Glutamatergic neuron (in vitro differentiated cells): ENCODE measurements around the gene TBX18. TPM values are rescaled to one million over a fixed set of nuclear protein-coding genes. Genes with fewer than 3 reads are reported as not detected.

Experiments used
- DNase-seq: peaks from one replicate; pipeline ENCODE4 v3.0.0; 2022
- H3K27ac Mint-ChIP-seq: one replicate; pipeline ENCODE4 v1.8.0; 2020; ENCODE audit warnings: mild to moderate bottlenecking, mixed read lengths, inconsistent platforms; ENCODE audit not compliant: unreplicated experiment
- H3K27me3 Mint-ChIP-seq: one replicate; pipeline ENCODE4 v1.8.0; 2020; ENCODE audit warnings: mild to moderate bottlenecking, moderate library complexity, mixed read lengths, inconsistent platforms; ENCODE audit not compliant: unreplicated experiment
- H3K36me3 Mint-ChIP-seq: one replicate; pipeline ENCODE4 v1.8.0; 2020; ENCODE audit warnings: mild to moderate bottlenecking, mixed read lengths, inconsistent platforms; ENCODE audit not compliant: unreplicated experiment
- H3K4me1 Mint-ChIP-seq: one replicate; pipeline ENCODE4 v1.8.0; 2020; ENCODE audit warnings: mild to moderate bottlenecking, low read depth, mixed read lengths, inconsistent platforms; ENCODE audit not compliant: unreplicated experiment
- H3K4me3 Mint-ChIP-seq: one replicate; pipeline ENCODE4 v1.8.0; 2020; ENCODE audit warnings: mild to moderate bottlenecking, mixed read lengths, inconsistent platforms; ENCODE audit not compliant: unreplicated experiment
- H3K9me3 Mint-ChIP-seq: one replicate; pipeline ENCODE4 v1.8.0; 2020; ENCODE audit warnings: mild to moderate bottlenecking, moderate library complexity, mixed read lengths, inconsistent platforms; ENCODE audit not compliant: unreplicated experiment
- long read RNA-seq: library from polyadenylated mRNA; unstranded; transcript quantifications from one replicate; pipeline ENCODE4 v2.0.0, GENCODE V29; 2020; ENCODE audit not compliant: unreplicated experiment
- total RNA-seq: library from RNA; stranded (reverse); fragmentation: NEBNext Ultra II Directional; extraction: Animal tissue kit (Norgen Biotek cat#: 25700); gene quantifications from one replicate; pipeline ENCODE4 v1.2.1, GENCODE V29; 2021; ENCODE audit not compliant: unreplicated experiment
- TF ChIP-seq, protein P1 (sequence below): fragments of 200-600 bp; sonication (generic); IDR thresholded peaks from one replicate; pipeline ENCODE4 v1.5.0; 2021; ENCODE audit not compliant: partially characterized antibody, unreplicated experiment

Gene TBX18
- 5.1 TPM for total RNA-seq
- long read RNA-seq, partial matches to known transcripts = 0 of 1 reads
- long read RNA-seq, other reads (novel, unspliced or antisense) = 1 of 1 reads

DNA sequence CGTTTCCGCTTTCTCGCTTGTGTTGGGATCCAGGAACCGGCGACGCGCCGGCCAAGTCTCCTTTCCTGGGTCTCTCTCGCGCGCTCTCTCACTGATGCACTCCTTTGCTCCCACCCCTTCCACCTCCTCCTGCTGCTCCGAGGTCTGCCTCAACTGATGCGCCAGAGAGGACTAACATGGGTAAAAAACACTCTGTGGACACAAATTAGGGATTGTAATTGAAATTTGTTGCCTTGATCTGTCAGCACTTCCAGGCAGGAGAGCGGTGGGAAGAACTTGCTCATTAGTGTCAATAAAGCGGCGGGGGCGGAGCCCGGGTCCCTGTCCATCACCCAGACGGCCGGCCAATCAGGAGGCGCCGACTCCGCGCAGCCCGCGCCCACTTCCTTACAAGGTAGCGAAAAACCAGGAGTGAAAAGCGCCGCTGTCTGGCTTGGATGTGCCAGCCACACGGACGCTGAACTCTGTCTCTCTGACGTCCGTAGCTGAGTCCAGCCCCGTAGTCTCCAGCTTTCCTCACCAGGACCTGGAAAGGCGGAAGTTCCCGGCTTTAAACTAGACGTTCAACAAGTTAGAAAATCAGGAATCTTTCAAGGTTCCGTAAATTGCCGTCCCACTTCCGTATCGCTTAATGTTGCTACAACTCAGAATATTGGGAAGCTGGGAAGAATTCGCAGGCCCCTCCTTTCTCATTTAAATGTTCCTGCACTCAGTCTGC is at the start of gene TBX18:
TBX18 (minus strand) TSS at position 267 of the 718 bp plus-strand sequence. CDS start 417 bp downstream, outside the sequence.
- TF ChIP-seq, protein P1, sequence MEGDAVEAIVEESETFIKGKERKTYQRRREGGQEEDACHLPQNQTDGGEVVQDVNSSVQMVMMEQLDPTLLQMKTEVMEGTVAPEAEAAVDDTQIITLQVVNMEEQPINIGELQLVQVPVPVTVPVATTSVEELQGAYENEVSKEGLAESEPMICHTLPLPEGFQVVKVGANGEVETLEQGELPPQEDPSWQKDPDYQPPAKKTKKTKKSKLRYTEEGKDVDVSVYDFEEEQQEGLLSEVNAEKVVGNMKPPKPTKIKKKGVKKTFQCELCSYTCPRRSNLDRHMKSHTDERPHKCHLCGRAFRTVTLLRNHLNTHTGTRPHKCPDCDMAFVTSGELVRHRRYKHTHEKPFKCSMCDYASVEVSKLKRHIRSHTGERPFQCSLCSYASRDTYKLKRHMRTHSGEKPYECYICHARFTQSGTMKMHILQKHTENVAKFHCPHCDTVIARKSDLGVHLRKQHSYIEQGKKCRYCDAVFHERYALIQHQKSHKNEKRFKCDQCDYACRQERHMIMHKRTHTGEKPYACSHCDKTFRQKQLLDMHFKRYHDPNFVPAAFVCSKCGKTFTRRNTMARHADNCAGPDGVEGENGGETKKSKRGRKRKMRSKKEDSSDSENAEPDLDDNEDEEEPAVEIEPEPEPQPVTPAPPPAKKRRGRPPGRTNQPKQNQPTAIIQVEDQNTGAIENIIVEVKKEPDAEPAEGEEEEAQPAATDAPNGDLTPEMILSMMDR = no peak
- Mint-ChIP-seq H3K4me1 (peaks cover 16% of the 10 kb centered on the region), H3K4me3 (peak within 1 kb of the TSS; percentile 95), H3K27ac (no peak within 1 kb of the TSS), H3K9me3 (peaks cover 15% of the 10 kb centered on the region), H3K36me3 (no peaks in the 10 kb centered on the region), H3K27me3 (peaks cover 25% of the 10 kb centered on the region)
- DNase-seq = peak; percentile 96

DNA sequence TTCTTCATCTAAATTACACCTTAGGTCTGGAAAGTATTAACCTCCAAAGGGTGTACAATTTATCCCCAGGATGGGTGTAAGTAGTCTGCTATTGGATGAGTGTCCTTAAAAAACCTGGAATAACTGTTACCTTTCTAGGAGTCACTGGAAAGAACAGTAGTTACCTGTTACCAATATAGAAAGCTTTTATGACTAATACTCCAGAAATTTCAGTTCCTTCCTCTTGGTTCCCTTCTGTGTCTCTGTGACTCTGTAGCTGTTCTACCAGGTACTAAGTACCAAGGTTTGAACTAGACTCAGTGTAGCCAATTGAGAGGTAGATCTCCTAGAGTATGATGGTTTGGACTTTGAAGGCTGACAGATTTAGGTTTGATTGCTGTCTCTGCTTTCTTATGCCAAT is 47.0 kb upstream of the TBX18 start:
- no peaks in the 10 kb centered on the region for H3K27me3 Mint-ChIP-seq
- no peak overlapping the region for H3K27ac Mint-ChIP-seq
- H3K9me3 Mint-ChIP-seq = no peaks in the 10 kb centered on the region
- no peak overlapping the region for H3K4me3 Mint-ChIP-seq
- H3K36me3 Mint-ChIP-seq = no peaks in the 10 kb centered on the region
- H3K4me1 Mint-ChIP-seq = peaks cover 15% of the 10 kb centered on the region
- TF ChIP-seq, protein P1 = no peak
- DNase-seq = no peak

DNA sequence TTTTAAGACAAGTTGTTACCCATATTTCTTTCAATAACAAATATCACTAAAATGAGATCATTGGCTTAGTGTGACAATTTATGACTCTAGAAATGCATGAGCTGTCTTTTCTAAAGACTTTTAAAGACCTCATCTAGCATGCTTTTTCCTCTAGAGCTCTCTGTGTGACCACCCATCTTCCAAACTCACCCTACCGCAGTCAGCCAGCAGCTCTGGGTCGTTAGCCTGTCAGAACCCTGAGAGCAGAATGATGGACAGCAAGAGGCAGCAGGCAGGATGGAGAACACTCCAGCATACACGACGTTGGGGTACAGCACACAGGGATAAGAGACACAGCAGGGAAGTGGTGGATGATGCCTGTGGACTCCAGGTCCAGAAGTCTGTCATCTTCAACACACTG is 45.1 kb upstream of the TBX18 start:
- Mint-ChIP-seq H3K27ac (no peak overlapping the region), H3K9me3 (no peaks in the 10 kb centered on the region), H3K4me3 (no peak overlapping the region), H3K36me3 (no peaks in the 10 kb centered on the region), H3K27me3 (no peaks in the 10 kb centered on the region), H3K4me1 (peaks cover 8% of the 10 kb centered on the region)
- TF ChIP-seq, protein P1 = no peak
- no peak for DNase-seq

DNA sequence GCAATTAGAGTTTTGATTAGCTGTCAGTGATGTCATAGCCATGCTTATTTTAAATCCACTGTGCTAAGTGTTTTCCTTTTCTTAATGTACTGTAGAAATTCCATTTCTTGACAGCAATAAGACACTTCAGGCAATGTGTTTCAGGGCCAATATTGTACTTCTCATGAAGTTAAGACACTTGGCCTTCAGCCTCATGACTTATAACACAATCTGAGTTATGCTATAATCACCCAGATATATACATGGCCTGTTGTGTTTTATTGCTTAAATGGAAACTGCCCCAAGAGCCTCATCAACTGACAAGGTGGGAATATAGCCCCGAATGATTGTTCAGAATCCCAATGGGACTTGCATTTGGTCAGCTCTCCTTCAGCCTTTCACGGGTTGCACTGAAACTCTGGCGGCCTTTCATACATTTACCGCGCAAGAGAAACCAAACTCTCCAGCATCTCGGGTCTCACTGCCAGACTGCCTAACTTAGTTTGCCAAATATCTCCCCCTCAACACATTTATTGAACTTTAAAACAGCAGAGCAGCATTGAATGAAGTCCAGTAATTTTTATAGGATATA is 44.2 kb upstream of the TBX18 start:
- Mint-ChIP-seq H3K9me3 (no peaks in the 10 kb centered on the region), H3K4me3 (no peak overlapping the region), H3K36me3 (no peaks in the 10 kb centered on the region), H3K27ac (no peak overlapping the region), H3K27me3 (no peaks in the 10 kb centered on the region), H3K4me1 (no peaks in the 10 kb centered on the region)
- no peak for DNase-seq
- TF ChIP-seq, protein P1 = no peak

DNA sequence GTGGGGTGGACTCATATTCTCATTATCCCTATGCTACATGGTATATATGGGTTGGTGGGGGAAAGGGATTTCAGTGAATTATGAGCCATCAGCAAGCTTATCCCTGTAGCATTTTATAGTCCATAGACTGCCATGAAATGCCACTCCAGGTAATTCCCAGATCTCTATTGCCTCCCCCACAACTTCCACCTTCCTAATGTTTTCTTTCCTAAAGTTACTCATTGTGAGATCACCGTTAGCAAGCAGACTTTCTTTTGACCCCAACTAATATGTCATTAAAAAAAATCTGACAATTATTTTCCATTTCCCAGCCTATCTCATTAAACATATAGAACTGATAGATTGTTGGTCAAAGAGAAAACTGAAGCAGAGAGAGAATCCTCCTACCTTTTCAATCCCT is 40.7 kb upstream of the TBX18 start:
- Mint-ChIP-seq H3K27me3 (no peaks in the 10 kb centered on the region), H3K4me3 (no peak overlapping the region), H3K27ac (no peak overlapping the region), H3K36me3 (no peaks in the 10 kb centered on the region), H3K4me1 (no peaks in the 10 kb centered on the region), H3K9me3 (no peaks in the 10 kb centered on the region)
- no peak for DNase-seq
- TF ChIP-seq, protein P1 = no peak
